Muscle layer of duodenum (tissue), 2 donors: ENCODE data around the gene ROGDI.

Experiments
- H3K27ac ChIP-seq: one replicate; pipeline ENCODE4 v1.7.0; 2013; ENCODE audit warnings: mild to moderate bottlenecking, low read length
- H3K27me3 ChIP-seq: one replicate; pipeline ENCODE4 v1.7.0; 2013; ENCODE audit warnings: low read depth, mild to moderate bottlenecking, control low read depth, low read length
- H3K36me3 ChIP-seq, 2 donors: one replicate each; pipeline ENCODE4 v1.7.0; 2013; ENCODE audit warnings: low read length in 2 of 2, control low read depth in 1 of 2, mild to moderate bottlenecking in 1 of 2; ENCODE audit not compliant: insufficient read depth in 2 of 2, control insufficient read depth in 1 of 2
- H3K4me1 ChIP-seq, 2 donors: one replicate each; pipeline ENCODE4 v1.7.0; 2013; ENCODE audit warnings: low read length in 2 of 2, mild to moderate bottlenecking in 2 of 2, control low read depth in 1 of 2, moderate library complexity in 1 of 2; ENCODE audit not compliant: insufficient read depth in 2 of 2, control insufficient read depth in 1 of 2
- H3K4me3 ChIP-seq, 2 donors: one replicate each; pipeline ENCODE4 v1.7.0; 2013; ENCODE audit warnings: low read length in 2 of 2, low read depth in 1 of 2, mild to moderate bottlenecking in 1 of 2
- H3K9me3 ChIP-seq, 2 donors: one replicate each; pipeline ENCODE4 v1.7.0; 2013; ENCODE audit warnings: low read length in 2 of 2, control low read depth in 1 of 2, mild to moderate bottlenecking in 1 of 2; ENCODE audit not compliant: control insufficient read depth in 1 of 2
- donor health status: healthy.

The ROGDI gene

DNA sequence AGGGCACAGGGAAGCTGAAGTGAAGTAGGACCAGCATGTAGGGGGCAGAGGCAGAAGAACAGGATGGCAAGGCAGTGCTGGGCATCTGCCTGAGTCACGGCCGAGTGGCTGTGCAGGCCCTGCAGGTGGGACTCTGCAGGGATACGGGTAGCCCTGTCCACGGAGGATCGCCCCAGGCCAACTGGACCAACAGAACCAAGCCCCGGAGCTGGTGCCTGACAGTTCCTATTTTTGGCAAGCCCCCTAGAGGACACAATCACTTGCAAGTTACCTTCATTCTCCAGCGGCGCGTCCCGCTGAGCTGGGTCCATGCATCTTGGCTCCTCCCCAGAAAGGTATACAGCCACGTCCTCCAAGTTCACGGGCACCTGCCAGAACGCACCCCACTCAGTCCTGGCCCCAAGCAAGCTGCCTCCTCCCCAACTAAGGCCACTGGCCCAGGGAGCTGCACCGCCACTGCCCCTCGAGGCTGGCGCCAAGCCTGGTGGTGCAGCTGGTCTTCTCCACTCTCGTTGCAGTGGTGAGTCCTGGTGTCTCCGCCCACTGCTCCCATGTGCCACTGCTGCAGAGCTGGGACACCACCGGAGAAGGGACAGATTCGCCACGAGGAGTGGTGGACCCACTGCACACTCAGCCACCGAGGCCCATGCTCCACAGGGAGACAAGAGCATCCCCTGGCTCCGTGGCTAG, 42.1 kb downstream of the ROGDI start:
- Histone ChIP-seq H3K9me3 (no peaks in the 10 kb centered on the region), H3K4me1 (peaks cover 0 to 23% of the 10 kb centered on the region in 2 donors), H3K36me3 (peaks cover 40 to 76% of the 10 kb centered on the region in 2 donors), H3K27ac (no peak overlapping the region), H3K4me3 (no peak overlapping the region), H3K27me3 (no peaks in the 10 kb centered on the region)

DNA sequence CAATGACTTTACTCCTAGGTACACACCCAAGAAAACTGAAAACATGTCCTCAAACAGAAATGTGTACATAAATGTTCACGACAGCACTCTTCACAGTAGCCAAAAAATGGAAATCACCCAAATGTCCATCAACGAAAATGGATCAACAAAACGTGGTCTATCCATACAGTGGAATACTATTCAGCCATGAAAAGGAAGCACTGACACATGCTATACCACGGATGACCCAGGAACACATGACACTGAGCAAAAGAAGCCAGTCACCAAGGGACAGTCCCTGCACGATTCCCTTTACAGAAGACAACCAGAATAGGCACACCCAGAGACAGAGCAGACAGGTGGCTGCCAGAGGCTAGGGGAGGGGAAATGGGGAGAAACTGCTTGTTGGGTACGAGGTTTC, 46.7 kb downstream of the ROGDI start:
- Histone ChIP-seq H3K4me3 (no peak overlapping the region), H3K4me1 (peaks cover 0 to 11% of the 10 kb centered on the region in 2 donors), H3K27me3 (no peaks in the 10 kb centered on the region), H3K9me3 (no peaks in the 10 kb centered on the region), H3K27ac (no peak overlapping the region), H3K36me3 (peaks cover 39 to 83% of the 10 kb centered on the region in 2 donors)

DNA sequence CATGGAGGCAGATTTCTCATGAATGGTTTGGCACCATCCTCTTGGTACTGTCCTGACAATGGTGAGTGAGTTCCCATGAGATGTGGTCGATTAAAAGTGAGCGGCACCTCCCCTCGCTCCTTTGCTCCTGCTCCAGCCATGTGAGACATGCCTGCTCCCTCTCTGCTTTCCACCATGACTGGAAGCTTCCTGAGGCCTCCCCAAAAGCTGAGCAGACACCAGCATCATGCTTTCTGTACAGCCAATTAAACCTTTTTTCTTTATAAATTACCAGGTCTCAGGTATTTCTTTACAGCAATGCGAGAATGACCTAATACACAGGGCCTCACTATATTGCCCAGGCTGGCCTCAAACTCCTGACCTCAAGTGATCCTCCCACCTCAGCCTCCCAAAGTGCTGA, 47.6 kb downstream of the ROGDI start:
- Histone ChIP-seq H3K27me3 (no peaks in the 10 kb centered on the region), H3K9me3 (no peaks in the 10 kb centered on the region), H3K36me3 (peaks cover 35 to 77% of the 10 kb centered on the region in 2 donors), H3K4me3 (no peak overlapping the region), H3K4me1 (peaks cover 0 to 3% of the 10 kb centered on the region in 2 donors), H3K27ac (no peak overlapping the region)

DNA sequence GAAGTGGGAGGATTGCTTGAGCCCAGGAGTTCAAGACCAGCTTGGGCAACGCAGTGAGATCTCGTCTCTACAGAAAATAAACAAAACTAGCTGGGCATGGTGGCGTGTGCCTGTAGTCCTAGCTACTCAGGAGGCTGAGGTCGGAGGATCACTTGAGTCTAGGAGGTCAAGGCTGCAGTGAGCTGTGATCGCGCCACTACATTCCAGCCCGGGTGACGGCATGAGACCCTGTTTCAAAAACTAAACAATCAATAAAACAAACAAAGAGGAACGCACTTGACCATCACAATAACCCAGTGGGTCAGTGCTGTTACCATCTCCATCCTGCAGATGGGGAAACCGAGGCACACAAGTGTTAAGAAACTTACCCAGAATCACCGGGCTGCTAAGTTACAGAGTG, 49.2 kb downstream of the ROGDI start:
- H3K9me3 ChIP-seq: no peaks in the 10 kb centered on the region
- no peak overlapping the region for H3K27ac ChIP-seq
- peaks cover 22 to 61% of the 10 kb centered on the region in 2 donors for H3K36me3 ChIP-seq
- H3K4me1 ChIP-seq: no peaks in the 10 kb centered on the region
- H3K4me3 ChIP-seq: no peak overlapping the region
- H3K27me3 ChIP-seq: no peaks in the 10 kb centered on the region

DNA sequence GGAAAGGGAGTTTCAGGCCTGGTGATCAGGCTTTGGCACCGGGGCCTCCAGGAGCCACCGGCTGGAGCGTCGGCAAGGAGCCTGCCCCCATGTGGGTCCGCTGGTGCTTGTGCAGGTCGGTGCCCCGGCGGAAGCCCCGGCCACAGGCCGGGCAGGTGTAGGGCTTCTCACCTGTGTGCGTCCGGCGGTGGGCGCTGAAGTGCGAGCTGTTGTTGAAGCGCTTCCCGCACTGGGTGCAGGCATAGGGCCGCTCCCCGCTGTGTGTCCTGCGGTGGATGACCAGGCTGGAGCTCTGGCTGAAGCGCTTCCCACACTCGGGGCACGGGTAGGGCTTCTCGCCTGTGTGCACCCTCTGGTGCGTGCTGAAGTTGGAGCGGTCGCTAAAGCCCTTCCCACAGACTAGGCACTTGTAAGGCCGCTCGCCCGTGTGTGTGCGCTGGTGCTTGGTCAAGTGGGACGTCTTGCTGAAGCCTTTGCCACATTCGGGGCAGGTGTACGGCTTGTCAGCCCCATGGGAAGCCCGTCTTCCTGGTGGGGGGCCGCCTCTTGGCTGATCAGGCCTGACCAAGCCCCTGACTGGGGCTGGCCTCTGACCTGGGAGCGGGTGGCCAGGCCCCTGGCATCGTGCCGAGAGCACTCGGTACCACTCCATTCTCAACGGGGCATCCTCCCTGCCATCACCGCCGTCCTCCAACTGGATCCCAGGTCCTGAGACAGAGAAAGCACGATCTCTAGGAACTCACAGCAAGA, 49.9 kb downstream of the ROGDI start:
- peaks cover 20 to 58% of the 10 kb centered on the region in 2 donors for H3K36me3 ChIP-seq
- no peak overlapping the region for H3K4me3 ChIP-seq
- no peak overlapping the region for H3K27ac ChIP-seq
- no peaks in the 10 kb centered on the region for H3K27me3 ChIP-seq
- no peaks in the 10 kb centered on the region for H3K9me3 ChIP-seq
- H3K4me1 ChIP-seq: peaks cover 0 to 2% of the 10 kb centered on the region in 2 donors

DNA sequence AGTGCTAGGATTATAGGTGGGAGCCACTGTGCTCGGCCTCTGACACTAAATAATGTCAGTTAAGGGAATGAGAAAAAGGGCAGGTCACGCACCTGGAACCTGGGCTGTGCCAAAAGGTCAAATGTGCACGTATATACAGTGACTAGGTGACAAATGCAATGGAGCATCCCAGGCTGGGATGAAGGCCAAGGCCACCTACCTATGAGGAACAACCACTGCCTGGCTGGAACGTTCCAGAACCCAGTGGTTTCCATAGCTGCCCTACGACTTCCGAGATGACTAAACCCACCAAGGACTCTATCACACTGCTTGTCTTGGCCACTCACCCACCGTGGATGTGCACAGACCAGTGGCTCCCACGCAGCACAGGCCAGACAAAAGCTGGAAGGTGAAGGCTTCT, 51.5 kb downstream of the ROGDI start:
- Histone ChIP-seq H3K4me1 (peaks cover 0 to 13% of the 10 kb centered on the region in 2 donors), H3K36me3 (peaks cover 15 to 48% of the 10 kb centered on the region in 2 donors)

DNA sequence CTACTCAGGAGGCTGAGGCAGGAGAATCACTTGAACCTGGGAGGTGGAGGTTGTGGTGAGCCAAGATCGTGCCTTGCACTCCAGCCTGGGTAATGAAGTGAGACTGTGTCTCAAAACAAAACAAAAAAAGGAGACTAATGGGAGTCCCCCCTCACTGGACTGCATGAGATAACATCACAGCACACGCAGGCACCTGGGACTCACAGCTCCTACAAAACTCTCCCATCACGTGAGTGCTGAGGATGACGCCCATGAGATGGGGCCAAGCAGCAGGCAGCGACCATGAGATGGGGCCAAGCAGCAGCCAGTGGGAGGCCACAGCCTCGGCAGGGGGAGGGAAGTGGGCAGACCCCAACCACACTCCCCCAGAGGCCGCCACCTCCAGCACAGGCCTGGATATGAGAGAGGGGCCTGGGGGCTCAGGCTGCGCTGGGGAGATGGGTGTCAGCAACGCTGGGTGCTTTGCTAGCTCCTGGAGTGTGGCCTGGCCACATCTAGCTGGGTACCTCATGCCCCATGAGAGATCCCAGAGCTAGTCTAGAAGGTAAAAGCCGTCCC, 52.7 kb downstream of the ROGDI start:
- Histone ChIP-seq H3K4me1 (peaks cover 0 to 13% of the 10 kb centered on the region in 2 donors), H3K4me3 (no peak overlapping the region), H3K36me3 (peaks cover 11 to 39% of the 10 kb centered on the region in 2 donors), H3K27ac (no peak overlapping the region), H3K27me3 (no peaks in the 10 kb centered on the region), H3K9me3 (no peaks in the 10 kb centered on the region)

More for the DNA sequence above, 51.5 kb downstream of the ROGDI start:
- H3K4me3 ChIP-seq: no peak overlapping the region
- no peaks in the 10 kb centered on the region for H3K27me3 ChIP-seq
- H3K27ac ChIP-seq: no peak overlapping the region
- no peaks in the 10 kb centered on the region for H3K9me3 ChIP-seq

DNA sequence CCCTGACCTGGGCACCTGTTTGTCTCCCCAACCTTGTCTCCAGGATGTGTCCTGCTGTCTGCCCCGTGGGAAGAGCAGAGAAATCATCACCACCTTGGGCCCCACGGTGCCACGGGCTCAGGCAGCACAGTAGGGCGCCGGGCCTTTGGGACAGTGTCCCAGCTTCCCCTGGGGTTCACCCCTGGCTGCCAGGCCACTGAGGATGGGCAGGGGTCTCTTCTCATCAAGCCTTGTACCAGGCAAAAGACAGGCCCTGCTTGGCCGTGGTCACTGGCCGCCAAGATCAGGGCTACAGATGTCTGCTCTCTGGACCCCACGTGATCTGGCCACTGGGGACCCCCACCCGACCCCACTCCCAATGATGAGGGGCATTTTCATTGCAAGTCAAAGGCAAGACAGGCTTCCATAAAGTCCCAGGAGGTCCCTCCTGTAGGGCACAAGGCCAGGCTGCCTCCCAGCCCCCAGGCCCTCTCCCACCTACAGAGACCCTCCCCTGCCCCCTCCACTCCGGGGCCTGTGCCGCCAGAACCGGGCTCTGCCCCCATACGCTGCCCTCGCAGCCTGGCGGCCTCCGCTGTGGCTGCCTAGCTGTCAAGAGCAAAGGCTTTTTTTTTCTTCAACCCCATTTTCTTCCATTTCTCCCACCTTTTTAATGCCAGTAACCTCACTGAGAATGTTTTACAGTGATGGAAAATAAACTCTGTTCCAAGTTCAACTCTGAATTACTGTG, 53.6 kb downstream of the ROGDI start:
- Histone ChIP-seq H3K36me3 (peaks cover 11 to 34% of the 10 kb centered on the region in 2 donors), H3K4me3 (no peak overlapping the region), H3K4me1 (peaks cover 0 to 13% of the 10 kb centered on the region in 2 donors), H3K27me3 (no peaks in the 10 kb centered on the region), H3K27ac (no peak overlapping the region), H3K9me3 (no peaks in the 10 kb centered on the region)

DNA sequence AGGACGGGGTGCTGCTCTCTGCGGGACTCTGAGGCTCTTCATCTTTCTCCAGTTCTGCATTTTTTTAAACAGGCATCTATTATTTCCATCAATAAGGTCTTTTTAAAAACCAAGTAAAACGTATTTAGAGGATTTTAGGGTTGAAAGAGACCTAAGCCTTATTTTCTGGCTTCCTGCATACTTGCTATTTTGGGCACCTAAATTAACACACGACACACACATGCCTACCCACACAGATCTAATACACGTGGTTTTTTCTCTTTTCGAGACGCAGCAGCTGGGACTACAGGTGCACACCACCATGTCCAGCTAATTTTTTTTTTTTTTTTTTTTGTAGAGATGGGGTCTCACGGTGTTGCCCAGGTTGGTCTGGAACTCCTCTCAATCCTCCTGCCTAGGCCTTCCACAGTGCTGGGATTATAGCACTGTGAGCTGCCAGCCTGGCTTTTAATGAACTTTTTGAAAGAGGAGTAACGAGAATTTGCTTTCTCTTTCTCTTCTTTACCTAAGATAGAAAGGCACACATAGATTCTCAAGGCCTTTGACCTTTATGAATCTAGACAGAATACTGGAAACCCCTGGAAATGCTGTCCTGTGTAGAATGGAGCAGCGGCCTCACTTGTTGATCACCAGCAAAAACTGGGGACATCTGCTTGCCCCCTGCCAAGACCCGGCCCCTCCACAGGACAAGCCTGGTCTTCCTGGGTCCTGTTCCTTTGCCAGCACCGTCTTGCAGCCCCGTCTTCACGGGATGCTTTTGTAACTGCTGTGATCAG, 54.3 kb downstream of the ROGDI start:
- Histone ChIP-seq H3K4me1 (peaks cover 0 to 18% of the 10 kb centered on the region in 2 donors), H3K9me3 (no peaks in the 10 kb centered on the region), H3K27ac (no peak overlapping the region), H3K4me3 (no peak overlapping the region), H3K27me3 (no peaks in the 10 kb centered on the region), H3K36me3 (peaks cover 11 to 27% of the 10 kb centered on the region in 2 donors)

DNA sequence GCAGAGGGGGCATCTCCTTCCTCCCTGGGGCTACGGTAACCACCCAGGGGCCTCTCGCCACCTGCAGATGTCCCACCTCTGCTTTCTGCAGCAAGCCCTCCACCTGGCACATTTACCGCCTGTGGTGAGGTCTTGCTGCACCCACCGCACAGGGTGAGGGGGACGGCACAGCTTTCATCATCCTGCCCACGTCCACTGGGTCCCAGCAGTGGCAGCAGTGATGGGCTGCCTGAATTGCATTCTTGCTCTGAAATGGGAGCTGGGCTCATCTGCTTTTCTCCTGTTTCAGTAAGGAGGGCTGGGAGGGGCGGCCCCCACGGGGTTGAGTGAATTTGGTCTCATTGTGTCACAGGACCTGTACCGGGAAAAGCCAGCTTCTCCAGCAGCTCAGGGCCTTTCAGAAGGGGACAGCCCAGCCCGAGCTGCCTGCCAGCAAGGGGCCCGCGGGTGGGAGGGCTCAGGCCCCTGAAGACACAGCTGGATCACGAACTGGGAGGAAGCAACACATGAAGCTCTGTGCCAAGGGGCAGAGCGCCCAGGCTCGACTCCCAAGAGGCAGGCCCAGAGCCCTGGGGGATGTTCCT, 55.4 kb downstream of the ROGDI start:
- Histone ChIP-seq H3K27me3 (no peaks in the 10 kb centered on the region), H3K4me1 (peaks cover 0 to 22% of the 10 kb centered on the region in 2 donors), H3K4me3 (no peak overlapping the region), H3K36me3 (peaks cover 9 to 17% of the 10 kb centered on the region in 2 donors), H3K27ac (no peak overlapping the region), H3K9me3 (no peaks in the 10 kb centered on the region)
